HG03469 (cell line): ENCODE data around the gene DENND5B.
"Not testable (repeated sequence)": the region's sequence is repeated elsewhere in the genome, so short reads cannot be mapped to it uniquely, and the experiment has no call there.

Source experiments
- ATAC-seq: cut with Tn5 transposase; IDR thresholded peaks from one replicate; pipeline ENCODE4 v1.9.1; 2021; ENCODE audit warnings: mild to moderate bottlenecking, moderate library complexity, moderate number of reproducible peaks; ENCODE audit not compliant: unreplicated experiment

Gene DENND5B

DNA sequence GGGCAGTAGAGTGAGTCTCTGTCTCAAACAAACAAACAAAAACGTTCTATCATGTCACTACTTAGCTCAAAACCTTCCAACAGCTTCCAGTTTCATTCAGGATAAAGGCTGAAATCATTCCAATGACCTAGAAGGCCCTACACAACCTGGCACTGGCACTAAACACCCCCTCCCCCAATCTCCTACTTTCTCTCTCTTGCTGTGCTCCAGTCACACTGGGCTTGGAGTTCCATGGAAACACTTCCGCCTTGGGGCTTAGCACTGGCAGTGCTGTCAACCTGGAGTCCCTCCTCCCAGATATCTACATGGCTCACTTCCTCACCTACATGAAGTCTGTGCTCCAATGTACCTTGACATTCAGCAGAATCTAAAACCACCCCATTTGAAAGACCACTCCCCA is 199.9 kb downstream of the DENND5B start:
- no peak for ATAC-seq

DNA sequence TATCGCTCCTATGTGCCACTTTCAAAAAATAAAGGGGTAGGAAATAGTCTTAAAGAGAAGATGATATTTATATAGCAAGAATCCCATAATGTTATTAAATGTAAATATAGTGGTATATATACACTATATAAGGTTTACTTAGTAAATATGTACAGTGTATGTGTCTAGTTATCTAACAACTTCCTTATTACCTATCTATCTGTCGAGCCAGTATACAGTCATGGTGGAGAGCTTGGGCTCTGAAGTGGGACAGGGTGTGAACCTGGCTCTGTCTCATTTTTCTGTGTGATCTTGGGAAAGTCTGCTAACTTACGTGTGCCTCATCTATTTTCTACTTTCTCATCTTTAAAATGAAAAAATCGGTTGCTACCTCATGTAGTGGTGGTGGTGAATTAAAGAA is 202.2 kb downstream of the DENND5B start:
- ATAC-seq = no peak

DNA sequence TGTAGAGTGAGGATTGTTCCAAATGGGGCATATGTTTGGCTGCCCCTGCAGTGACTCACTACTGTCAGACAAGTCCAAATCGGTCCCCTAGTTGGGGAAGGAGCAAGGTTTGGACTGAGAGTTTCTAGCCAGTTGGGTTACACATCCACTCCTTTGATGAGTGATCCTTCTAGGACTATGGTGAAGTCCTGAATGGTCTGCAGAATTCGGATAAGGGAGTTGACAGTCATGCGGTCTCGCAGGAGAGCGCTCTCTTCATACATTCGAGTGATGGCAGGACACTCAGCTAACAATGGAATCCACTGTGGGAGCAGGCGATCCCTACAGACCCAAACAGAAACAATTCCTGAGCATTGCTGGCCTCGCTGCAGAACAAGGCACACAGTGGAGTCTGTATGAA is 203.5 kb downstream of the DENND5B start:
- no peak for ATAC-seq

- ATAC-seq = no peak
Observed at GRCh38 chr12:31387011-31387410, 203.9 kb downstream of the DENND5B start.

DNA sequence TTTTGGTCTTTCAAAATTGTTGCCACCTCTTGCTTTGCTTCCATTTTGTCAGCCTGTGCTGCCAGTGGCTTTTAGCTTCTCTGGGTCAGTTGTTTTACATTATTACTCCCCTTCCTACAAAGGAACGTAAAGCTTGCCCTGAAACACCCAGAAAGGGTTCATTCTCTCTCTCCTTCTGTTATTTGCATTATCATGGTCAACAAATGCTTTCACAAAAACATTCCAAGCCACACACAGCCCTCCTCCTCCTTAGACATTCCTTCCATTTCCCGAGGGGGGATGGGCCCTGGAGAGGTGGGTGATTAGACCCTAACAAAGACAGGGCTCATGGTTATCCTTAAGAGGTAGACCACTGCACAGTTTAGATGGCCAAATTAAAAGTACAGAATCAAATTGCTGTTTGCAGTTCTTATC is 204.6 kb downstream of the DENND5B start:
- no peak for ATAC-seq

DNA sequence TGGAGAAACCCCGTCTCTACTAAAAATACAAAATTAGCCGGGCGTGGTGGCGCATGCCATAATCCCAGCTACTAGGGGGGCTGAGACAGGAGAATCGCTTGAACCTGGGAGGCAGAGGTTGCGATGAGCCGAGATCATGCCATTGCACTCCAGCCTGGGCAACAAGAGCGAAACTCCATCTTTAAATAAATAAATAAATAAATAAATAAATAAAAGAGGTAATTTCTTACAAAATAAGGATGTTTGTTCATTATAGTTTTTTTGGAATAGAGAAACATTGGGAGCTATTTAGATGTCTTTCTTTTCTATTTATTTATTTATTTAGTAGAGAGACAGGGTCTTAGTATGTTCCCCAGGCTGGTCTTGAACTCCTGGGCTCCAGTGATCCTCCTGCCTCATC is 213.7 kb downstream of the DENND5B start:
- not testable (repeated sequence) for ATAC-seq

GRCh38 chr12:31375422-31375821 is 215.5 kb downstream of the DENND5B start:
- not testable (repeated sequence) for ATAC-seq

GRCh38 chr12:31371256-31371620 is 219.7 kb downstream of the DENND5B start:
- ATAC-seq = no peak

- ATAC-seq = no peak
Observed at GRCh38 chr12:31370531-31371255, 220.2 kb downstream of the DENND5B start.

GRCh38 chr12:31369712-31370521 is 221.0 kb downstream of the DENND5B start:
- no peak for ATAC-seq

DNA sequence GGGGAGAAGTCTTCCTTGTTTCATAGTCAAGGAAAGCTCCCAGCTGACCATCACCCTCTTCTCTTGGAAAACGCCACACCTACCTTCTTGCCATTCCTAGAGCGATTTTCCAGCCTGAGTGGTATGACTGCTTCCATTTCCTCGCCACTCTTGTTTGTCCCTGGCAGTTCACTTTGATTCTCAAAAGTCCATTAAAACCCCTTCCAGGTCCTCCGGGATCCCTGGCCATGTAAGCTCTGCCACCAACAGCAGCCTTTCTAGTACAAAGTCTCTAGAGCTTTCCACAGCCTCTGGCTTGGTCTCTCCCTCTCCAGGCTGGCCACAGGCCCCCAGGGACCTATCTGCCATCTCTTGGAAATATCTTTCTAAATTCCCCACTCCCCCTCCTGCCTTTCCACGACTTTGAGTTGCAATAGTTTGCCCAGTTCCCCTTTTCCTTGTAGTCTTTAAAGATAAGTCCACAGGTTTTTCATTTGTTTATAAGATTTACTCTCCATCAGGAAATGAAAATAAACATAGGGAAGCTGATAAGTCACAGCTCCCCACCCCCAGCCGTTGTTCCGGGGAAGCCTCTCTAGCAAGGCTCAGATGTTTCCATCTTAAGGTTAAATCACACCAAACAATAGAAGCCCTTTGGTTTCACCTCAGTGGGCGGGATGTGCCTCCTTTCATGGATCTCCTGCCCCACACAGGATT is 222.1 kb downstream of the DENND5B start:
- no peak for ATAC-seq

DNA sequence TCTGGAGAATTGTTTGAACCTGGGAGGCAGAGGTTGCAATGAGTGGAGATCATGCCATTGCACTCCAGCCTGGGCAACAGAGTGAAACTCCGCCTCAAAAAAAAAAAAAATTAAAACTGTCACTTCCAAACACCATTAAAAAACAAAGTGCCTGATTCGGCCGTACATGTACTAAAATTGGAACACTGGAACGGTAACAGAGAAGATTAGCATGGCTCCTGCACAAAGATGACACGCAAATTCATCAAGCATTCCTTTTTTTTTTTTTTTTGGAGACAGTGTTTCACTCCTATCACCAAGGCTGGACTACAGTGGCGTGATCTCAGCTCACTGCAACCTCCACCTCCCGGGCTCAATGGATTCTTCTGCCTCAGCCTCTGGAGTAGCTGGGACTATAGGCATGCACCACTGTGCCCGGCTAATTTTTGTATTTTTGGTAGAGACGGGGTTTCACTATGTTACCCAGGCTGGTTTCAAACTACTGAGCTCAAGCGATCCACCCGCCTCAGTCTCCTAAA is 224.8 kb downstream of the DENND5B start:
- ATAC-seq = no peak

GRCh38 chr12:31363831-31364230 is 227.1 kb downstream of the DENND5B start:
- ATAC-seq = no peak

DNA sequence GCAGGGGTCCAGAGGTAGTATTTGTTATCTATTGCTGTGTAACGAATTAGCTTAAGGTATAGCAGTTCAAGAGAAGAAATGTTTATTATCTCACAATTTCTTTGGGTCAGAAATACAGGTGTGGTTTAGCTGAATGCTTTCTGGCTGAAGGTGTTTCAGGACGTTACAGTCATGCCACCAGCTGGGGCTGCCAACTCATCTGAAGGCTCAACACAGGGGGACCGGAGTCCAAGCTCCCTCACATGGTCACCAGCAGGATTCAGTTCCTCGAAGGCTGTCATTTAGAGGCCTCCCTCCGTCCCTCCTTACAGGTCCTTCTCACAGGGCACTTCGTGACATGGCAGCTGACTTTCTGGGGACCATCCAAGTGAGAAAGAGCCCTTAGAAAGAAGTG is 227.5 kb downstream of the DENND5B start:
- ATAC-seq = peak; percentile 3

GRCh38 chr12:31362759-31363415 is 228.0 kb downstream of the DENND5B start:
- ATAC-seq = peak; percentile 61

DNA sequence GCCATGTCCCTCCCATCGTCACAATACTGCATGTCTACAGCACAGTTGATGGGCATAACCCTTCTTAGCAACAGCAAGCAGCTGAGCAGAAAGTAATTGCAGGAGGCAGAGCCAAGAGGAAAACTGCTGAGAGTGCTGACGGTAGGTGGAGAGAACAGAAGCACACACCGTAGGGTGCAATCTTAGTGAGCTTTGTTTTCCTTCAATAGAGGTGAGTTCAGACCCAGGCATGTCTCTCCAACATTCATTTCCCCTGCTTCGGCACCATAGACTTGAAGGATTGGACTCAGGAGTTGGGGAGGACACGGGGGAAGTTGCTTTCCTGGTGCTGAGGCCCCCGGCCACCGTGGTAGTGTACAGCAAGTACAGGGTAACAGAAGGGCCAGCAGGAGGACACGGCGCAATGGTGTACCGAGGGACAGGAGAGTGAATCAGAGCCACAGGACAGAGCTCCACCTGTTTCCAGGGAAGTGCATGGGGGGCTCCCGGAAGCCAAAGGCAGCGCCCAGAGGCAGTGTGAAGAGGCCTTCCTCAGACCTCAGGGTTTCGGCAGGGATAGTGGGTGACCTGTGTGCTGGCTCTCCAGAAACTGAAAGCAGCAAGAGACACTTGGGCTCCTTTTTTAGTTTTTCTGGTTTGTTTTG is 228.7 kb downstream of the DENND5B start:
- ATAC-seq = no peak

- ATAC-seq = no peak
Observed at GRCh38 chr12:31361730-31362114, 229.2 kb downstream of the DENND5B start.

DNA sequence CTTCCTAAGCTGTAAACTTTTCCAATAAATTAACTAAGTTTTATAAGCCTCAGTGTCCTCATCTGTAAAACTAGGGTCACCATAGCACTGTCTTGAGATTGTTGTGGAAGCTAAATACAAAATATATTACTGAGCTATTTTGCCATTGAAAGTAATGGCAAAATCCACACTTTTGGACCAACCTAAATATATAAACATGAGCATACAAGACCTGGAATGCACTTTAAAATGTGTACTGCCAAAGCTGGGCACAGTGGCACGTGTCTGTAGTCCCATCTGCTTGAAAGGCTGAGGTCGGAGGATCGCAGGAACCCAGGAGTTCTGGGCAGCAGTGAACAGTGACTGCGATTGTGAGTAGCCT is 235.2 kb downstream of the DENND5B start:
- no peak for ATAC-seq

GRCh38 chr12:31353750-31354708 is 236.9 kb downstream of the DENND5B start:
- ATAC-seq = no peak
